IMR-90 (cell line): Measurements from ENCODE around the gene DPEP3. TPM values are rescaled to one million over a fixed set of nuclear protein-coding genes. Genes with fewer than 3 reads are reported as not detected.

ENCODE experiments used
- ATAC-seq: fragments of 200-7000 bp; cut with Tn5 transposase; 2 replicates; pipeline ENCODE4 v1.9.1; 2020; ENCODE audit warnings: low read depth, mild to moderate bottlenecking, moderate library complexity
- BruUV-seq: library from RNA; stranded (reverse); fragments of 400-500 nt; replicated peaks from 2 replicates; lab custom pipeline; 2021; lab: Mats Ljungman, UMichigan
- CTCF ChIA-PET: fragments of 300-600 bp; formaldehyde crosslinking; extraction: SDS; loops from one replicate; lab custom pipeline; 2021; ENCODE audit warnings: antibody characterized with exemption; lab: Yijun Ruan, JAX
- POLR2A ChIA-PET: fragments of 300-600 bp; sonication (Branson Sonifier 250); formaldehyde crosslinking; loops from one replicate; lab custom pipeline; 2022; ENCODE audit warnings: antibody characterized with exemption; ENCODE audit not compliant: unreplicated experiment; lab: Charles Lee
- DNase-seq: peaks from one replicate; pipeline ENCODE4 v3.0.0; 2013
- H2AFZ ChIP-seq: replicated peaks from 2 replicates; pipeline ENCODE3; 2013; ENCODE audit warnings: low read length, mild to moderate bottlenecking; ENCODE audit not compliant: poor library complexity
- H2AK5ac ChIP-seq: 2 replicates; pipeline ENCODE4 v1.6.1; 2013; ENCODE audit warnings: low read depth, low read length, inconsistent platforms
- H2AK9ac ChIP-seq: replicated peaks from 2 replicates; pipeline ENCODE3; 2013; ENCODE audit warnings: mild to moderate bottlenecking, low read depth, low read length, moderate library complexity; ENCODE audit not compliant: poor library complexity
- H2BK120ac ChIP-seq: 2 replicates; pipeline ENCODE4 v1.6.1; 2013; ENCODE audit warnings: low read depth, low read length, inconsistent platforms
- H2BK15ac ChIP-seq: 3 replicates; pipeline ENCODE4 v1.6.1; 2013; ENCODE audit warnings: low read depth, low read length, inconsistent platforms
- H2BK20ac ChIP-seq: 2 replicates; pipeline ENCODE4 v1.6.1; 2013; ENCODE audit warnings: low read depth, mild to moderate bottlenecking, inconsistent platforms, low read length, moderate library complexity
- H2BK5ac ChIP-seq: 2 replicates; pipeline ENCODE4 v1.6.1; 2013; ENCODE audit warnings: mild to moderate bottlenecking, low read depth, low read length, inconsistent platforms; ENCODE audit not compliant: poor library complexity, severe bottlenecking
- H3K14ac ChIP-seq: replicated peaks from 2 replicates; pipeline ENCODE4 v1.6.1; 2013; ENCODE audit warnings: low read depth, low read length, inconsistent platforms
- H3K18ac ChIP-seq: 2 replicates; pipeline ENCODE4 v1.6.1; 2013; ENCODE audit warnings: low read depth, low read length, control low read depth
- H3K23ac ChIP-seq: 2 replicates; pipeline ENCODE4 v1.6.1; 2013; ENCODE audit warnings: low read depth, low read length, inconsistent platforms
- H3K27ac ChIP-seq: 2 replicates; pipeline ENCODE4 v1.5.1; 2013; ENCODE audit warnings: mild to moderate bottlenecking, control low read depth, low read length; ENCODE audit not compliant: insufficient read depth
- H3K27me3 ChIP-seq: 2 replicates; pipeline ENCODE4 v1.6.1; 2013; ENCODE audit warnings: low read length; ENCODE audit not compliant: control insufficient read depth, insufficient read depth
- H3K36me3 ChIP-seq: 2 replicates; pipeline ENCODE4 v1.6.1; 2013; ENCODE audit warnings: low read length, mixed read lengths; ENCODE audit not compliant: control insufficient read depth, insufficient read depth
- H3K4ac ChIP-seq: 2 replicates; pipeline ENCODE4 v1.6.1; 2013; ENCODE audit warnings: low read depth, low read length, inconsistent platforms
- H3K4me1 ChIP-seq: 2 replicates; pipeline ENCODE4 v1.6.1; 2013; ENCODE audit warnings: low read length, mixed read lengths; ENCODE audit not compliant: control insufficient read depth, insufficient read depth
- H3K4me2 ChIP-seq: 2 replicates; pipeline ENCODE4 v1.6.1; 2013; ENCODE audit warnings: low read depth, mild to moderate bottlenecking, control low read depth, low read length, moderate library complexity
- H3K4me3 ChIP-seq: 2 replicates; pipeline ENCODE4 v1.5.1; 2013; ENCODE audit warnings: low read depth, mild to moderate bottlenecking, control low read depth, low read length, moderate library complexity; ENCODE audit not compliant: insufficient read depth
- H3K56ac ChIP-seq: 2 replicates; pipeline ENCODE4 v1.6.1; 2013; ENCODE audit warnings: low read length, inconsistent platforms; ENCODE audit not compliant: insufficient read depth; ENCODE audit errors: extremely low read depth
- H3K79me1 ChIP-seq, 2 experiments: 2 replicates each; pipeline ENCODE4 v1.6.1; 2013; ENCODE audit warnings: low read length in 2 of 2, inconsistent platforms in 1 of 2, low read depth in 1 of 2
- H3K9ac ChIP-seq: 2 replicates; pipeline ENCODE4 v1.6.1; 2013; ENCODE audit warnings: low read depth, low read length, control low read depth
- H3K9me1 ChIP-seq: 2 replicates; pipeline ENCODE4 v1.6.1; 2013; ENCODE audit warnings: low read length, inconsistent platforms; ENCODE audit not compliant: insufficient read depth
- H3K9me3 ChIP-seq: 2 replicates; pipeline ENCODE4 v1.6.1; 2013; ENCODE audit warnings: low read length; ENCODE audit not compliant: control insufficient read depth, insufficient read depth
- H4K20me1 ChIP-seq: 2 replicates; pipeline ENCODE4 v1.6.1; 2013; ENCODE audit warnings: low read length, inconsistent platforms; ENCODE audit not compliant: insufficient read depth
- H4K5ac ChIP-seq: 2 replicates; pipeline ENCODE4 v1.6.1; 2013; ENCODE audit warnings: mild to moderate bottlenecking, low read depth, low read length, control low read depth
- H4K8ac ChIP-seq, 2 experiments: 2 replicates each; pipeline ENCODE4 v1.6.1; 2013; ENCODE audit warnings: low read depth in 2 of 2, low read length in 2 of 2, control low read depth in 1 of 2, inconsistent platforms in 1 of 2
- H4K91ac ChIP-seq: 2 replicates; pipeline ENCODE4 v1.6.1; 2013; ENCODE audit warnings: low read depth, low read length, inconsistent platforms; ENCODE audit not compliant: insufficient read depth
- BHLHE40 ChIP-seq: fragments of 150-350 bp; IDR thresholded peaks from 2 replicates; pipeline ENCODE4 v1.6.1; 2016; ENCODE audit warnings: mild to moderate bottlenecking, low read depth, low read length
- CEBPB ChIP-seq: IDR thresholded peaks from 2 replicates; pipeline ENCODE4 v1.6.1; 2012; ENCODE audit warnings: low read depth, low read length, improper control_type of control experiment
- CHD1 ChIP-seq: IDR thresholded peaks from 2 replicates; pipeline ENCODE4 v1.6.1; 2012; ENCODE audit warnings: low read depth, low read length, improper control_type of control experiment
- FOS ChIP-seq: fragments of 150-350 bp; IDR thresholded peaks from 2 replicates; pipeline ENCODE4 v1.6.1; 2016; ENCODE audit warnings: low read depth, low read length
- MAFK ChIP-seq: IDR thresholded peaks from 2 replicates; pipeline ENCODE4 v1.6.1; 2012; ENCODE audit warnings: low read depth, low read length, improper control_type of control experiment
- MAZ ChIP-seq: IDR thresholded peaks from 2 replicates; pipeline ENCODE4 v1.6.1; 2012; ENCODE audit warnings: low read depth, mild to moderate bottlenecking, low read length, improper control_type of control experiment, moderate library complexity, borderline replicate concordance
- MXI1 ChIP-seq: IDR thresholded peaks from 2 replicates; pipeline ENCODE4 v1.6.1; 2012; ENCODE audit warnings: low read depth, mild to moderate bottlenecking, low read length, moderate library complexity, borderline replicate concordance
- NFE2L2 ChIP-seq: fragments of 150-350 bp; IDR thresholded peaks from 2 replicates; pipeline ENCODE4 v1.6.1; 2016; ENCODE audit warnings: low read depth, mild to moderate bottlenecking, low read length
- POLR2A ChIP-seq: IDR thresholded peaks from 2 replicates; pipeline ENCODE4 v1.6.1; 2012; ENCODE audit warnings: mild to moderate bottlenecking, low read depth, low read length
- RAD21 ChIP-seq: IDR thresholded peaks from 2 replicates; pipeline ENCODE4 v1.6.1; 2012; ENCODE audit warnings: low read length, improper control_type of control experiment
- RCOR1 ChIP-seq: IDR thresholded peaks from 2 replicates; pipeline ENCODE4 v1.6.1; 2012; ENCODE audit warnings: mild to moderate bottlenecking, low read length, improper control_type of control experiment; ENCODE audit not compliant: insufficient replicate concordance
- RFX5 ChIP-seq: IDR thresholded peaks from 2 replicates; pipeline ENCODE4 v1.8.0; 2012; ENCODE audit warnings: low read depth, mild to moderate bottlenecking, low read length, moderate library complexity
- SMC3 ChIP-seq: fragments of 150-350 bp; IDR thresholded peaks from 2 replicates; pipeline ENCODE4 v1.6.1; 2016; ENCODE audit warnings: low read depth, mild to moderate bottlenecking, antibody characterized with exemption, low read length, moderate library complexity
- WGBS, 2 experiments: methylation state at CpG; one replicate each; pipeline versions ENCODE4 v1.1.5 to v1.1.7; 2013; ENCODE audit warnings: missing lambda C conversion rate in 2 of 2; ENCODE audit not compliant: insufficient read length in 1 of 2; ENCODE audit errors: extremely low coverage in 2 of 2; 5-methylcytosine and 5-hydroxymethylcytosine counted together
- dilution Hi-C: fragments of 300-500 bp; cut with HindIII; formaldehyde crosslinking; loops from one replicate; pipeline ENCODE4 v1.14.3; 2018; ENCODE audit warnings: low sequenced_read_pairs; ENCODE audit not compliant: unreplicated experiment
- in situ Hi-C: fragments of 300-500 bp; cut with MboI; formaldehyde crosslinking; loops from 3 replicates; pipeline ENCODE4 v1.14.3; 2019; ENCODE audit warnings: low sequenced_read_pairs, inconsistent platforms, mixed read lengths
- intact Hi-C: fragments of 100-400 bp; cut with micrococcal nuclease; formaldehyde crosslinking; loops from 2 replicates; pipeline ENCODE4 v1.10.0; 2022
- polyA plus RNA-seq, 3 experiments: library from polyadenylated mRNA; depleted of rRNA; stranded (reverse); fragments of >200 nt; gene quantifications; 2 replicates each; pipeline ENCODE4 v1.2.3, GENCODE V29; 2012; ENCODE audit warnings: low replicate concordance in 1 of 3
- total RNA-seq: library from RNA; depleted of rRNA; stranded (reverse); fragments of >200 nt; gene quantifications from 2 replicates; pipeline ENCODE4 v1.2.3, GENCODE V29; 2012
- TF ChIP-seq, protein P1 (sequence below): conservative IDR thresholded peaks from 2 replicates; pipeline ENCODE4 v1.5.1; 2012; ENCODE audit warnings: mild to moderate bottlenecking, low read depth, low read length, improper control_type of control experiment
- TF ChIP-seq, protein P2 (sequence below): fragments of 150-350 bp; IDR thresholded peaks from 2 replicates; pipeline ENCODE4 v1.6.1; 2017; ENCODE audit warnings: mild to moderate bottlenecking, antibody characterized with exemption, low read length, low read depth
- TF ChIP-seq, protein P3 (sequence below): fragments of 150-350 bp; IDR thresholded peaks from 2 replicates; pipeline ENCODE4 v1.6.1; 2016; ENCODE audit warnings: low read depth, mild to moderate bottlenecking, low read length, moderate library complexity, borderline replicate concordance

DPEP3 gene
- total and polyA plus RNA-seq, 2 of the 4 experiments (the other 2 are of a cell fraction), result not detected

DNA sequence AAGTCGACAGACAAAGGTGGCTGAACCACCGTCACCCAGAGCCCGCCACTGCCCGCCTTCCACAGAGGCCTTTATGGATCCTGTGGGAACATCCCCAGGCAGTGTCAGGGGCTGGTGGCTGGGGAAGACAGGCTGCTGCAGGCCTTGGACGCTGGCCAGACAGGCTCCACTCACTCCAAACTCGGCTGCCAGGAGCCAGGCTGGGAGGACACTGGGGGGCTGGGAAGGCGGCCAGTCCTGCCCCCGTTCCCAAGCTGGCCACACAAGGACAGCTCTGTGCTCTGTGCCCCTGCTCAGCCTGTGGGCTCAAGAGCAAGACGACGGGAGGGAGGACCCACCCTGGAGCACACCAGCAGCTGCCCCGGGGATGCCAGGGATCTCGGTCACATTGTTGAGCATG lies 28.8 kb downstream of the DPEP3 start:
- no peak overlapping the region for H2AFZ ChIP-seq
- H2BK5ac ChIP-seq, result no peak overlapping the region
- no peak overlapping the region for H3K27ac ChIP-seq
- H3K79me1 ChIP-seq, result peaks cover 29 to 79% of the 10 kb centered on the region in 2 experiments; a peak in 3 of 4 replicates
- H4K91ac ChIP-seq, result no peak overlapping the region
- peaks cover 83% of the 10 kb centered on the region for H3K36me3 ChIP-seq
- H4K20me1 ChIP-seq, result peaks cover 53% of the 10 kb centered on the region
- no peak for DNase-seq
- ATAC-seq, result no peak; the same call in 1 of the 2 replicates
- no peak overlapping the region for H3K4me2 ChIP-seq
- H2BK15ac ChIP-seq, result no peak overlapping the region
- no peaks in the 10 kb centered on the region for H3K27me3 ChIP-seq
- TF ChIP-seq RAD21, result no peak
- TF ChIP-seq NFE2L2, result no peak
- TF ChIP-seq, protein P1, sequence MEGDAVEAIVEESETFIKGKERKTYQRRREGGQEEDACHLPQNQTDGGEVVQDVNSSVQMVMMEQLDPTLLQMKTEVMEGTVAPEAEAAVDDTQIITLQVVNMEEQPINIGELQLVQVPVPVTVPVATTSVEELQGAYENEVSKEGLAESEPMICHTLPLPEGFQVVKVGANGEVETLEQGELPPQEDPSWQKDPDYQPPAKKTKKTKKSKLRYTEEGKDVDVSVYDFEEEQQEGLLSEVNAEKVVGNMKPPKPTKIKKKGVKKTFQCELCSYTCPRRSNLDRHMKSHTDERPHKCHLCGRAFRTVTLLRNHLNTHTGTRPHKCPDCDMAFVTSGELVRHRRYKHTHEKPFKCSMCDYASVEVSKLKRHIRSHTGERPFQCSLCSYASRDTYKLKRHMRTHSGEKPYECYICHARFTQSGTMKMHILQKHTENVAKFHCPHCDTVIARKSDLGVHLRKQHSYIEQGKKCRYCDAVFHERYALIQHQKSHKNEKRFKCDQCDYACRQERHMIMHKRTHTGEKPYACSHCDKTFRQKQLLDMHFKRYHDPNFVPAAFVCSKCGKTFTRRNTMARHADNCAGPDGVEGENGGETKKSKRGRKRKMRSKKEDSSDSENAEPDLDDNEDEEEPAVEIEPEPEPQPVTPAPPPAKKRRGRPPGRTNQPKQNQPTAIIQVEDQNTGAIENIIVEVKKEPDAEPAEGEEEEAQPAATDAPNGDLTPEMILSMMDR, result no peak
- no peak for TF ChIP-seq RFX5
- no peak for TF ChIP-seq RCOR1
- TF ChIP-seq MAZ, result no peak
- no peak for TF ChIP-seq FOS
- no peak for TF ChIP-seq CEBPB
- no peak for TF ChIP-seq MAFK
- no peak for TF ChIP-seq POLR2A
- TF ChIP-seq, protein P2, sequence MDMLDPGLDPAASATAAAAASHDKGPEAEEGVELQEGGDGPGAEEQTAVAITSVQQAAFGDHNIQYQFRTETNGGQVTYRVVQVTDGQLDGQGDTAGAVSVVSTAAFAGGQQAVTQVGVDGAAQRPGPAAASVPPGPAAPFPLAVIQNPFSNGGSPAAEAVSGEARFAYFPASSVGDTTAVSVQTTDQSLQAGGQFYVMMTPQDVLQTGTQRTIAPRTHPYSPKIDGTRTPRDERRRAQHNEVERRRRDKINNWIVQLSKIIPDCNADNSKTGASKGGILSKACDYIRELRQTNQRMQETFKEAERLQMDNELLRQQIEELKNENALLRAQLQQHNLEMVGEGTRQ, result no peak
- no peak for TF ChIP-seq SMC3
- no peak for TF ChIP-seq BHLHE40
- TF ChIP-seq, protein P3, sequence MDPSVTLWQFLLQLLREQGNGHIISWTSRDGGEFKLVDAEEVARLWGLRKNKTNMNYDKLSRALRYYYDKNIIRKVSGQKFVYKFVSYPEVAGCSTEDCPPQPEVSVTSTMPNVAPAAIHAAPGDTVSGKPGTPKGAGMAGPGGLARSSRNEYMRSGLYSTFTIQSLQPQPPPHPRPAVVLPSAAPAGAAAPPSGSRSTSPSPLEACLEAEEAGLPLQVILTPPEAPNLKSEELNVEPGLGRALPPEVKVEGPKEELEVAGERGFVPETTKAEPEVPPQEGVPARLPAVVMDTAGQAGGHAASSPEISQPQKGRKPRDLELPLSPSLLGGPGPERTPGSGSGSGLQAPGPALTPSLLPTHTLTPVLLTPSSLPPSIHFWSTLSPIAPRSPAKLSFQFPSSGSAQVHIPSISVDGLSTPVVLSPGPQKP, result no peak
- TF ChIP-seq CHD1, result no peak
- TF ChIP-seq MXI1, result no peak
- in situ Hi-C loops, result no loop called here
- H4K5ac ChIP-seq, result no peak overlapping the region
- no peak overlapping the region for H3K14ac ChIP-seq
- intact Hi-C loops, result no loop called here
- no TSS peak for BruUV-seq
- ChIA-PET CTCF (no interaction called here), POLR2A (no interaction called here)
- no peak overlapping the region for H3K18ac ChIP-seq
- H3K9me1 ChIP-seq, result no peaks in the 10 kb centered on the region
- no peak overlapping the region for H3K23ac ChIP-seq
- H3K9ac ChIP-seq, result no peak overlapping the region
- H2AK9ac ChIP-seq, result no peak overlapping the region
- no peak overlapping the region for H2BK120ac ChIP-seq
- no peak overlapping the region for H4K8ac ChIP-seq
- H3K4me3 ChIP-seq, result no peak overlapping the region
- H3K4me1 ChIP-seq, result peaks cover 3% of the 10 kb centered on the region; the same call in 1 of the 2 replicates
- 52% methylated on average over 7 of the region's 12 CpGs; no CpG with 5 or more reads in 1 of the 2 experiments for WGBS, 2 experiments
- dilution Hi-C loops, result no loop called here
- H3K56ac ChIP-seq, result no peak overlapping the region
- H2AK5ac ChIP-seq, result no peak overlapping the region
- no peak overlapping the region for H3K4ac ChIP-seq
- H3K9me3 ChIP-seq, result no peaks in the 10 kb centered on the region
- H2BK20ac ChIP-seq, result no peak overlapping the region
